Bronchial epithelial cell (primary cell): ENCODE data around the gene UST. TPM values are rescaled to one million over a fixed set of nuclear protein-coding genes. Genes with fewer than 3 reads are reported as not detected.
A peak's percentile ranks its signal among the peaks of the same experiment; 100 is the strongest.

Experiments used
- DNase-seq: peaks from one replicate; pipeline ENCODE4 v3.0.0-alpha.2; 2010; ENCODE audit warnings: low read depth
- FAIRE-seq: peaks from 2 replicates; lab custom pipeline; 2011; peaks lifted over from hg19 to GRCh38; lab: Jason Lieb, UNC
- H3K27me3 ChIP-seq: 2 replicates; pipeline ENCODE4 v1.5.1; 2011; ENCODE audit warnings: low read length; ENCODE audit not compliant: control insufficient read depth, insufficient read depth
- H3K36me3 ChIP-seq: 2 replicates; pipeline ENCODE4 v1.5.1; 2011; ENCODE audit warnings: low read length; ENCODE audit not compliant: control insufficient read depth, insufficient read depth
- H3K4me3 ChIP-seq: 2 replicates; pipeline ENCODE4 v1.5.1; 2011; ENCODE audit warnings: mild to moderate bottlenecking, low read depth, low read length, control low read depth
- total RNA-seq: library from RNA; depleted of rRNA; stranded (reverse); fragments of >200 nt; gene quantifications from 2 replicates; pipeline ENCODE4 v1.2.1, GENCODE V29; 2014
- TF ChIP-seq, protein P1 (sequence below): IDR thresholded peaks from 2 replicates; pipeline ENCODE4 v1.5.1; 2011; ENCODE audit warnings: mild to moderate bottlenecking, moderate library complexity, low read length, control low read depth, inconsistent platforms; ENCODE audit not compliant: insufficient read depth, severe bottlenecking

Gene UST
- total RNA-seq, 1 donor from 2014 or later: 18.7 TPM

- FAIRE-seq (no peak), DNase-seq (no peak)
- H3K27me3 ChIP-seq: no peaks in the 10 kb centered on the region
- H3K36me3 ChIP-seq: no peaks in the 10 kb centered on the region
- H3K4me3 ChIP-seq: no peak overlapping the region
- TF ChIP-seq, protein P1, sequence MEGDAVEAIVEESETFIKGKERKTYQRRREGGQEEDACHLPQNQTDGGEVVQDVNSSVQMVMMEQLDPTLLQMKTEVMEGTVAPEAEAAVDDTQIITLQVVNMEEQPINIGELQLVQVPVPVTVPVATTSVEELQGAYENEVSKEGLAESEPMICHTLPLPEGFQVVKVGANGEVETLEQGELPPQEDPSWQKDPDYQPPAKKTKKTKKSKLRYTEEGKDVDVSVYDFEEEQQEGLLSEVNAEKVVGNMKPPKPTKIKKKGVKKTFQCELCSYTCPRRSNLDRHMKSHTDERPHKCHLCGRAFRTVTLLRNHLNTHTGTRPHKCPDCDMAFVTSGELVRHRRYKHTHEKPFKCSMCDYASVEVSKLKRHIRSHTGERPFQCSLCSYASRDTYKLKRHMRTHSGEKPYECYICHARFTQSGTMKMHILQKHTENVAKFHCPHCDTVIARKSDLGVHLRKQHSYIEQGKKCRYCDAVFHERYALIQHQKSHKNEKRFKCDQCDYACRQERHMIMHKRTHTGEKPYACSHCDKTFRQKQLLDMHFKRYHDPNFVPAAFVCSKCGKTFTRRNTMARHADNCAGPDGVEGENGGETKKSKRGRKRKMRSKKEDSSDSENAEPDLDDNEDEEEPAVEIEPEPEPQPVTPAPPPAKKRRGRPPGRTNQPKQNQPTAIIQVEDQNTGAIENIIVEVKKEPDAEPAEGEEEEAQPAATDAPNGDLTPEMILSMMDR: no peak
These were observed 328.0 kb downstream of the UST start for GRCh38 chr6:149074832-149075258.

DNA sequence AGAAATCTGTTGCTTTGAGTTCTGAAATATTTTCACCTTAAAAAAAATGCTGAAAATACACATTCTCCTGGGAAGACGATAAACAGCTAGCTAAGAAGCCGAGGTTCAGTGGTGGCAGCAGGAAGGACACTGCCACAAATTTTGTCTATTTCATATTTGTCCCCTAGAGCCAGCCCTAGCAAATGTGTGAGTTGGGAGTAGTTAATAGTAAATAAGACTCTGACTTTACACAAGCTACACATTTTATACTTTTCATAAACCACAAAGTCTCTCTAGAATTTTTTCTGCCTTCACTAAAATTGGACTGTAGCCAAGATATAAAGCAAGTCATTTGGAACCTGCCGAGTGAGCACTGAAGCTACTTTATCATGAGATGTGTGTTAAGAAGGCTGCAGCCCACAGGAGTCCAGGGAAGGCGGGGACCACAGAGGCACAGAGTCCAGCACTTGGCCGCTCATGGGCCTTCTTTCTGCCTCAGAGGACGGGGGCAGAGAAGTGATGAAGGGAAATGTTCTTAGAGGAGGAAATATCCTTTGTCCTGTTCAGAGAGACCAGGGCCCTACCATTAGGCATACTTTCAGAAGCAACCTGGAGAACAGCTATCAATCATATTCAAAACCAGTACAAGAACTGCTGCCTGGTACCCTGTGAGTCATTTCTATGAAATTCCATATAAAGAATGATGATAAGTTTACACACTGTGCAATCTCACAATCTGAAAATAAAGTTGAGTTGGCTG is 329.0 kb downstream of the UST start:
- Histone ChIP-seq H3K4me3 (no peak overlapping the region), H3K27me3 (no peaks in the 10 kb centered on the region), H3K36me3 (no peaks in the 10 kb centered on the region)
- TF ChIP-seq, protein P1: no peak
- peak; percentile 30 for DNase-seq
- FAIRE-seq: no peak

DNA sequence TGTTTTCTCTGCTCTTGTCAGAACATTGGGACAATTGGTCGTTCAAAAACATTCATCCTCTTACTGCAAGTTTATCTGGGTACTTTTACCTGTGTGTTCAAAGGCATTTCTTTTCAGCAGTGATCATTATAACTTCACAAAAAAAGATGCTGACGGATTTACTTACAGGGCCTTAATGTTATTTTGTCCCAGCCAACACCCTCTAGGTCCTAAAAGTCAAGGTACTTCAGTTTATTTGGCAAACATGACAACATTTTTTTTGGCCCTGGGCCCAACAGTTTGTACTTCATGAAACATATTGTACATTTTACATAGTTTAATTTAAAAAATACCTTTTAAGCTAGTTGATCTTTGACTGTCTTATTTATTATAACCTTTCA is 329.5 kb downstream of the UST start:
- Histone ChIP-seq H3K4me3 (no peak overlapping the region), H3K27me3 (no peaks in the 10 kb centered on the region), H3K36me3 (no peaks in the 10 kb centered on the region)
- TF ChIP-seq, protein P1: no peak
- FAIRE-seq: no peak
- no peak for DNase-seq

DNA sequence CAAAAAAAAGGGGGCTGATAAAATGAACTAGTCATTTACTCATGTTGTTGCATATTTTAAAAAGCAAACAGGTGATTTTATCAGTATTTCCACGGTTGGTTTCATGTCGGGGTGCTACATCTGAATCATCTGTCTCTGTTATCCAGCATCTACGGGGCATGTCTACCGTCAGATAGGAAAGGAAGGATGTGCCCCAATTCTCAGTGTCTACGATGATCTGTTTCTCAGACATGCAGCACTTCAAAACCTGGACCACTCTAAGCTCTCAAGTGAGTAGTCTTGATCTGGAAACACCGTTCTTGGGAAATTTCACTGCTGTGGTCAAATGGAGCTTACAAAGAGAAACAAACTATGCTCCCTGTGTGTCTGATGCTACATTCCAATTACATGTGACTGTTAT is 330.4 kb downstream of the UST start:
- TF ChIP-seq, protein P1: no peak
- FAIRE-seq (no peak), DNase-seq (no peak)
- no peaks in the 10 kb centered on the region for H3K36me3 ChIP-seq
- H3K27me3 ChIP-seq: no peaks in the 10 kb centered on the region
- H3K4me3 ChIP-seq: no peak overlapping the region

GRCh38 chr6:149078211-149078782 is 331.5 kb downstream of the UST start:
- TF ChIP-seq, protein P1: no peak
- FAIRE-seq: no peak
- no peaks in the 10 kb centered on the region for H3K27me3 ChIP-seq

More at GRCh38 chr6:149078211-149078782, 331.5 kb downstream of the UST start:
- no peaks in the 10 kb centered on the region for H3K36me3 ChIP-seq
- H3K4me3 ChIP-seq: no peak overlapping the region
- no peak for DNase-seq
